GM12801 (cell line): ENCODE data around the gene DRG2.

Experiments used
- CTCF ChIP-seq: IDR thresholded peaks from one replicate; pipeline ENCODE4 v1.5.1; 2011; ENCODE audit warnings: control low read depth; ENCODE audit not compliant: insufficient read length; ENCODE audit errors: extremely low read depth

DRG2 gene

GRCh38 chr17:18087610-18088491 lies at the start of gene DRG2:
TSS of gene DRG2 (plus strand) at chr17:18087948. CDS start at chr17:18088024, 76 bp downstream.
- no peak for TF ChIP-seq CTCF

- TF ChIP-seq CTCF, result no peak
Measured at GRCh38 chr17:18038149-18038850, 49.4 kb upstream of the DRG2 start.

- TF ChIP-seq CTCF, result no peak
Measured at GRCh38 chr17:18038861-18039534, 48.8 kb upstream of the DRG2 start, which contains the start of the genes ATPAF2 and GID4. TSS of gene ATPAF2 (minus strand) at chr17:18039168. CDS start at chr17:18039013, 155 bp downstream. TSS of gene GID4 (plus strand) at chr17:18039408. CDS start at chr17:18039465, 57 bp downstream.

- TF ChIP-seq CTCF, result no peak
Measured at GRCh38 chr17:18039535-18040260, 48.0 kb upstream of the DRG2 start.

- TF ChIP-seq CTCF, result no peak
Measured at GRCh38 chr17:18040261-18040858, 47.4 kb upstream of the DRG2 start.

GRCh38 chr17:18041776-18042175 lies 46.0 kb upstream of the DRG2 start:
- TF ChIP-seq CTCF, result no peak
